ENCODE measurements around the gene BRI3BP.

GRCh38 chr12:125018356-125018755 lies 24.9 kb downstream of the BRI3BP start:
- no peak for TF ChIP-seq ZNF274 (IDR thresholded peaks at IDR 0.05; ENCODE audit: low read depth, low read length)
- TF ChIP-seq YY1 (IDR thresholded peaks at IDR 0.05; ENCODE audit: insufficient read depth, insufficient read length), result no peak

Measured in NT2/D1 (cell line).